ENCODE data around the gene COPG2. TPM values are rescaled to one million over a fixed set of nuclear protein-coding genes. Genes with fewer than 3 reads are reported as not detected.

The COPG2 gene
- total and polyA plus RNA-seq, 2 of the 13 experiments (the other 11 are each of a cell fraction or from before 2014, with no cell fraction given), result 14.1 to 17.7 TPM

GRCh38 chr7:130478991-130479390 is 189.6 kb downstream of the COPG2 start:
- Histone ChIP-seq H4K20me1 (ENCODE audit: insufficient read depth, low read length) (no peaks in the 10 kb centered on the region), H3K27me3 (ENCODE audit: control insufficient read depth in 1 of 2, insufficient read depth in 2 of 2, low read length in 2 of 2) (peaks cover 0 to 15% of the 10 kb centered on the region in 2 experiments; a peak in 1 of 5 replicates), H3K4me3 (replicated peaks in 1 of 3; ENCODE audit: insufficient read depth in 1 of 3, low read depth in 2 of 3, low read length in 3 of 3) (no peak overlapping the region), H3K36me3 (replicated peaks in 1 of 2; ENCODE audit: control insufficient read depth in 1 of 2, insufficient read depth in 2 of 2, low read length in 2 of 2) (no peaks in the 10 kb centered on the region), H3K9me3 (ENCODE audit: low read length) (peaks cover 4% of the 10 kb centered on the region; the same call in 1 of the 2 replicates), H3K4me2 (ENCODE audit: low read depth, low read length) (no peak overlapping the region), H3K4me1 (ENCODE audit: insufficient read depth, low read length) (no peaks in the 10 kb centered on the region), H3K9ac (ENCODE audit: insufficient read depth, low read depth, low read length) (no peak overlapping the region), H3K79me2 (ENCODE audit: insufficient read depth, low read length) (no peaks in the 10 kb centered on the region), H2AFZ (ENCODE audit: low read length) (no peak overlapping the region), H3K27ac (ENCODE audit: extremely low read length, insufficient read depth, low read length) (no peak overlapping the region)
- no TSS peak for BruUV-seq (replicated peaks)
- WGBS (ENCODE audit: low lambda C conversion rate), result 75% methylated on average over 3 of the region's 3 CpGs
- ChIA-PET POLR2A (no interaction called here), CTCF (ENCODE audit: low intra/inter-chr PET ratio, low total read pairs) (no interaction called here)
- intact Hi-C loops (cut with micrococcal nuclease; ENCODE audit: unreplicated experiment), result no loop called here
- DNase-seq (ENCODE audit: low spot score) (no peak), ATAC-seq (no peak), FAIRE-seq (no peak)
- in situ Hi-C loops (cut with HindIII; ENCODE audit: extremely low pct_ligation_motif_present, low pct_unique_long_range_greater_than_20kb), result no loop called here
- TF ChIP-seq HOXA5 (CRISPR knock-in tag; IDR thresholded peaks at IDR 0.05), result no peak
- TF ChIP-seq ASH2L (IDR thresholded peaks at IDR 0.05; ENCODE audit: insufficient read length, low read depth, low read length), result no peak
- no peak for TF ChIP-seq AHR (CRISPR knock-in tag; IDR thresholded peaks at IDR 0.05)
- no peak for TF ChIP-seq POGZ (CRISPR knock-in tag; IDR thresholded peaks at IDR 0.05)
- no peak for TF ChIP-seq POLR2G (IDR thresholded peaks at IDR 0.05; ENCODE audit: low read depth, low read length)
- no peak for TF ChIP-seq SMARCC2 (IDR thresholded peaks at IDR 0.05)
- no peak for TF ChIP-seq POLR2AphosphoS5 (IDR thresholded peaks at IDR 0.05; ENCODE audit: low read depth, low read length)
- no peak for TF ChIP-seq XBP1 (CRISPR knock-in tag; IDR thresholded peaks at IDR 0.05)
- no peak for TF ChIP-seq CSRNP1 (CRISPR knock-in tag; IDR thresholded peaks at IDR 0.05)
- no peak for TF ChIP-seq ZNF513 (CRISPR knock-in tag; conservative IDR thresholded peaks at IDR 0.05)
- TF ChIP-seq ZNF350 (CRISPR knock-in tag; IDR thresholded peaks at IDR 0.05; ENCODE audit: borderline replicate concordance, low read depth), result no peak
